Measurements from ENCODE around the gene TFAP2B.

Gene TFAP2B

GRCh38 chr6:50825375-50826036 lies 6.8 kb downstream of the TFAP2B start:
- no peak for DNase-seq (ENCODE audit: low read depth)

DNA sequence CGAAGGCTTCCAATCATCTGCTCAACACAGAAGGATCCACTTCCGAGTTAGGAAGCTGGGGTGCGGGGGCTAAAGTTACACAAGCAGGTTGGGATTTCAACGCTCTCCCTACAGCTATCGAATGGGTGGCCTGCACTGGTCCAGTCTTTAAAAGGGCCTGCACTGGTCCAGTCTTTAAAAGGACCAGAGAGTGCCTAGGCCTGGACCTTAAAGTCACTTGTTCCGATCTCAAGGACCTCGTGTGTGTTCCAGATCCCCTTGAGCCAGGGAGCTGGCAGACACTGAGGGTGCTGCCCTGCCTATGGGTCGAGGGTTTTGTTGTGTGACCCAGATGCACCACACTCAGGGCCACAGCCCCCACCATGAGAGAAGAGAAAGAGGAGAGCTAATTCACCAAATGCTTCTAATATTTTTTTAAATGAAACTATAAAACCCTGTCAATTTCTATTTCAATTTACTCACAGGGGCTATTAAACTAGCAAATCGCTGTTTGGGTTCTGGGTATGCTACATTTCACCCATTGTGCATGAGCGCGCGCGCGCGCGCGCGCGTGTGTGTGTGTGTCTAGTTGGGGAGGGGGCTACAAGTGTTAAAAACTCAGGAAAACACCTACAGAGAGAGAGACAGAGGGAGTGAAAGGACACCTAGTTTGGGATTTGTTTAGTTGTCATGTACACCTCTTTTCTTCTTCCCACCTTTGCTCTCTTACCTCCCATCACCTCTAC lies 7.5 kb downstream of the TFAP2B start:
- no peak for DNase-seq (ENCODE audit: low read depth)

DNA sequence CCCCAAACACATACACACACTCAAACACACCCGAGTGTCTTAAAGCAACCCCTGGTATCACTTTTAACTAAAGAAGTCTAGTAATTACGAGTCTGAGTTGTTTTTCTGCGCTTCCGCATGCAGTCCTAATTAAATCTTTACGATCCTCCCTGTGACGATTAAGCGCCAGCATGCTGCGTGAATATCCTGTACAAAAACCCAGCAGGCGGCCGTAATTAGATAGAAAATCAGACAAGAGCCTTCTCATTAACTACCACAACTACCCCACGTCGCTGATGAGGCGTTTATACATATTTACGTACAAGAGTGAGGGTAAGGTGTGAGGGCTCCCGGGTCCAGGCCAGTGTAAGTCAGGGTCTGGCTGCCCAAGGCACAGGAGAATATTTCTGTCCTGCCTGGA lies 8.1 kb downstream of the TFAP2B start:
- DNase-seq (ENCODE audit: low read depth) = no peak

DNA sequence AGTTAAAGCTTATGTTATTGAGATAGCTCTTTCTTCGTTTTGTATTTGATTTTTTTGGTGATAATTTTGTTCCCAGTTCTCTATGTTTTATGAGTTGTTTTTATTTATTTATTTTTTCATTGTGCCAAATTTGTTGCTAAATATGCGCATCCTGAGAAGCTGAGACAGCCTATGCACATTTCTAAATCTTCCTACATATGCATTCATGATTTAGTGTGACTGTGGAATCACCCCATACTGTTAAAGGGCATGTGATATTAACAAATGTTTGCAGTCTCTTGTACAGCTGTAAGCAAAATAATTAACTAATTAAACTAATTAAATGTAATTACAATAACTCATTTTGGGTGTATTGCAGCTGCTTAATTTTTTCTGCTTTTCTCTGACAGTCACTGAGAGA lies 10.4 kb downstream of the TFAP2B start:
- DNase-seq (ENCODE audit: low read depth) = no peak

DNA sequence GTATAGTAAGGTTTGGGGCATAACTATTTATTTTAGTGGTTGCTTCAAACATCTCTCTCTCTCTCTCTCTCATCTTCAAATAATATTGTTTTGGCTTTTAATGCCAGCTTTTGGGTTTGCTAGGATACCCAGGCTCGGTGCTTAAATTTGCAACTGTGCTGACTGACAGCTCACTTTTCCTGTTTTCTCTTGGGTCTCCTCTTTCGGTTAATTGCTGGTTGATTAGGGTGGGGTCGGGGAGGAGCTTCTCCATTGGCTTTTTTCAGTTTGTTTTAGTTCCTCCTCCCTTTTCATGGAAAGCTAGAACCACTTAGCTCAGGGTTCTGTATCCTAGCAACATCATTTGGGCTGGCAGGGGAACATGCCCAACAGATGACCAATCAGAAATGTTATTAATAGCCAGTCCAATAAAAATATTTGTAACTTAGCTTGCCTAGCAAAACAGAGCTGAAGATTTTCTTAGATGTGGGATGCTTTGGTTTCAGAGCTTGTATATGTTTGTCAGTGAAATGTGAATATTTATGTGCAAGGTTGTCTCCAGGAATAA lies 11.3 kb downstream of the TFAP2B start:
- no peak for DNase-seq (ENCODE audit: low read depth)

DNA sequence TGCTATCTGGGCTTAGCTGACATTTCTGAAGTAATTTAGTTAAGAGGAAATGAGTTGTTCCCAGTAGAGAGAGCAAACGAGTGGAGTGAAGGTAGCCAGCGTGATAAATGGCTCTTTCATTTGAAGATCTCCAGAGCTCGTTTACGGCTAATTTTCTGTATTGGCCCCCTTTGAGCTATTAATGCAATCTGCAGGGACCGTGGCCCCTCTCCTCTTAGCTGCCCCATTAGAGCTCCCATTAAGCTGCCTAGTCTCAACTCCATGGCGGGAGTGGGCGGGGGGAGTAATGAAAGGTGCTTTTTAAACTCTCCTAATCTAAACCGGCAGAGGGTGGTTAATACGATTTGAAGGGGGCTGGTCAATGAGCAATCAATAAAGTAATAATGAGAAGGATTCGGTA lies 12.5 kb downstream of the TFAP2B start:
- DNase-seq (ENCODE audit: low read depth) = no peak

DNA sequence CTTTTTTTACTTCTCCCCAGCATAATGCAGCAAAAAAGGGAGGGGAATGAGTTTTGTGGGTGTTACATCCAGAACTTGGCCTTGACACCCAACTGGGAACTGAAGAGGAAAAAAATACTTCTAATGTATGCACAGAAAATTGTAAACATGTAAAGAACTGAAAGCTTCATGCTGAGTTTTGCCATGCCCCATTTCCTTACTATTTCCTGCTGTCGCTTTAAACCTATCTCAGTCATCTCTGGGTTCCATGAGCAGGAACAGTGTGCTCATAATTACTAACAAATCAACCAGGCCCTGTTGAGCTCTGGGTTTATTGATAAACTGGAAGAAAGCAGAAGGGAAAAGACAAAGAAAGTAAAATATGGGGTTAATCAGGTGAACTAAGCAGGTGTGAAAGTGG lies 14.2 kb downstream of the TFAP2B start:
- DNase-seq (ENCODE audit: low read depth) = no peak

DNA sequence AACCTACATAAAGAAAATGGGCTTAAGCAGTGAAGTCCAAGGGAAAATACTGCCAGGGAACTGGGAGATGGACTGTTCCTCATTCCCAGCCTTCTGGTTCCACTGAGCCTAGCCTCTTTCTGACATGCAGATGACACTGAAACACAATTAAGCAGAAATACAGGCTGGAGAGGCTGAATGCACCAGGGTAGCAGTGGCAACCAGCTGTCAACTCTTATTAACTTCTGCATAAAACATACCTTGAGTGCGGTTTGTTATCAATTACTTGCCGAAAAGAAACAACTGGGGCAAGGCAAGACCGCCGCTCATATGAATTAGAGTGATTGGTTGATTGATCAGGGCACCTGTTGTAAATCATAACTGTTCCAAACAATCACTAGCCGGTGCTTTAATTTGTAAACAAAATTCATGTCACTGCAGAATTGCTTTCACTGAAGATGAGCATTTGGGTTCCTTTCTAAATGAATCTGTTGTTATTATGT lies 16.3 kb downstream of the TFAP2B start:
- no peak for DNase-seq (ENCODE audit: low read depth)

- no peak for DNase-seq (ENCODE audit: low read depth)
Observed at GRCh38 chr6:50836231-50836630, 17.6 kb downstream of the TFAP2B start.

GRCh38 chr6:50837589-50838445 lies 19.1 kb downstream of the TFAP2B start:
- no peak for DNase-seq (ENCODE audit: low read depth)

- DNase-seq (ENCODE audit: low read depth) = no peak
Observed at GRCh38 chr6:50840112-50840810, 21.6 kb downstream of the TFAP2B start.

- no peak for DNase-seq (ENCODE audit: low read depth)
Observed at GRCh38 chr6:50840811-50841192, 22.1 kb downstream of the TFAP2B start.

DNA sequence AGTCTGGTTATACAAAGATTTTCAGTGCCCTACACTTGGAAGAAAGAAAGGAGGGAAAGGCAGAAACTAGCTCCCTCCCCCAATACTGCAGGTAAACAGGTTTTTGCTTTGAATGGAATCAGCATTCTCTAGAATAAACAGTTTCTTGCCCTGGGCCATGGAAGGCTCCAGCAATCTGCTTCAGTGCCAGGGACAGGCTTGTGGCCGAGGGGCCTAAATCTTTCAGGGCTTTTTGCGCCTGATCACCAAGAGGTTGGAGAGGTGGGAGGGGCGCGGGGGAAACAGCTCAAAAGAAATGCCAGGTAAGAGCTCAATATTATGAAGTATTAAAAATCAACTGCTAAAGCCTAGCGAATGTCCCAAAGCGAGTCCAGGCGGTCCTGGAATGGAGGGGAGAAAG lies 23.8 kb downstream of the TFAP2B start:
- no peak for DNase-seq (ENCODE audit: low read depth)

GRCh38 chr6:50842861-50843384 lies 24.3 kb downstream of the TFAP2B start:
- no peak for DNase-seq (ENCODE audit: low read depth)

GRCh38 chr6:50843842-50844241 lies 25.2 kb downstream of the TFAP2B start:
- DNase-seq (ENCODE audit: low read depth) = no peak

DNA sequence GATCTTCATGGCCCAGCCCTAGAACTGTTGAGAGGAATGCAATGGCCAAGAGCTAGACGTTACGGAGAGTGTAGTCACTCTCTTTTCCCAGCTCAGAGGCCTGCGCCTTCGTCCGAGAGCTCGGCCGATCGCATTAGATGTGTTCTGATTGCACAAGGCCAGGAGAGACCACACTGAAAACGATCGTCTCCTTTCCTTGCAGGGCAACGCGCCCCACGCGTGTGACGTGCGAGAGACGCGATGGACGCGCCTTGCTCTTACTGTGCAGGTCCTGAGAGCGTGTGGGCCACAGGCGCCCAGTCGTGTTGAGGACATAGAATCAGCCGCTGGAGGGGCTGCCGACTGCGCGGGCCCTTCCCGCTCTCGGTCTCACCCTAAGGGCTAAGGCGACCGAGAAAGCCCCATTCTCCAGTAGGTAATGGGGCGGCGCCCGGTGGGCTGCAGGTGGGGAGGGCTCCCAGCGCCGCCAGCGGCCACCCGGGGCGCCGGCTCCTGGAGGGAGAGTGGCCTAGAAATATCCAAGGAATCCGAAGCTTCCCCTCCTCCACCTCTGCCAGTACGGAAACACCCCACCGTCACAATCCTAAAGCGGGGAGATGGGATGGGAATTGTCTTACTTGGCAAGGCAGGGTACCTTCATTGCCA lies 26.9 kb downstream of the TFAP2B start:
- DNase-seq (ENCODE audit: low read depth) = no peak

GRCh38 chr6:50846144-50846851 lies 27.6 kb downstream of the TFAP2B start:
- no peak for DNase-seq (ENCODE audit: low read depth)

DNA sequence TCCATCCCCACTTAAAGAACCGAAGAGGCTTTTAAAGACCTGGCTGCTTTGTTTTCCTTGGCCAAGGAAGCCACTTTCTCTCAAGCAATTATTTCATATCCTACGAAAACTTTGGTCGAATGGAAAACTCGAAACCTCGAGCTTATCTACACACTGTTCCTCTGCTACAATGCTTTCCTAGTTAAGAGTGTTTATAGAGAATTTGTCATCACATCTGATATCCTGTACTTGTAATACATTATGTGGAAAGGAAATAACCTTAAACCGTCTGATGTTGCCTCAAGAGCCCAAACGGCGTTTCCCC lies 28.1 kb downstream of the TFAP2B start:
- DNase-seq (ENCODE audit: low read depth) = no peak

DNA sequence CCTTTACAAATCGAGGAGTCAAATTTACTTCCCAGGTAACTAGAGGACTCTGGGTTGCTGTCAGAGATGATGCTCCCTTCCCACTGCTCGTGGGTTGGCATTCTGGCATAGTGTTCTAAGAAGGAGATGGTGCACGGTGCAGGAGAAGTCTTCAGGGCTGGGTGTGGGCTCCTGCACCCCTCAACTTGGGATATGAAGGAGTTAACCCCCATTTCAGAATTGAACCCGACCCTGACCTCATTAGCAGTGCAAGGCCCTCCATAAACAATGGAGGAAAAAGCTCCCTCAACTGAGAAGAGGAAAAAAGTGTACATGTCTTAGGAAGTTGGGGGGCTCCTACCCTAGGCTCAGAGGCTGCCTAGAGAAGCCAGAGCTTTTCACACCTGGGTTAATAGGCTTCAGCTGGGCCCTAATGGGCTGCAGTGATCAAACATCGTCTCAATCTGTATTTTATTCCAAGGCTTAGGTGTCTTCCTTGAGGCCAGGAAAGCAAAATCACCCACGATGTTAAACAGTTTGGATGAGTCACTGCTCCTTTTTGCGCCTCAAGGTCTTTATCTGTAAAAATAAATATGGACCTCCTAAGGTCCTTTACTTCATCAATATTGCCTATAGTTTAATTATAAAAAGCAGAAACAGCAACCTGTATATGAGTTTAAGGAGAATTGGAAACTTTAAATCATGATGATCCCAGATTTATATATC lies 29.4 kb downstream of the TFAP2B start:
- DNase-seq (ENCODE audit: low read depth) = no peak
